Activated CD4-positive, alpha-beta T cell treated with anti-CD3 and anti-CD28 coated beads, Interleukin-2, amount 50 U/mL, for 24 hours (primary cell): ENCODE measurements around the gene PNMA6E.
"Not testable (repeated sequence)": the region's sequence is repeated elsewhere in the genome, so short reads cannot be mapped to it uniquely, and the experiment has no call there.

Experiments
- DNase-seq, 2 donors: peaks; one replicate each; pipeline ENCODE4 v3.0.0-alpha.2; 2020; ENCODE audit warnings: low read depth in 1 of 2, low spot score in 1 of 2

The PNMA6E gene

GRCh38 chrX:153408871-153409351 lies 7.8 kb upstream of the PNMA6E start:
- DNase-seq, result no peak

- DNase-seq, result no peak
These were observed 7.1 kb upstream of the PNMA6E start for GRCh38 chrX:153408221-153408721.

GRCh38 chrX:153407736-153408135 lies 6.6 kb upstream of the PNMA6E start:
- DNase-seq, result no peak

- no peak for DNase-seq
These were observed 5.8 kb upstream of the PNMA6E start for GRCh38 chrX:153406903-153407302.

GRCh38 chrX:153406011-153406410 lies 4.9 kb upstream of the PNMA6E start:
- DNase-seq, result no peak

DNA sequence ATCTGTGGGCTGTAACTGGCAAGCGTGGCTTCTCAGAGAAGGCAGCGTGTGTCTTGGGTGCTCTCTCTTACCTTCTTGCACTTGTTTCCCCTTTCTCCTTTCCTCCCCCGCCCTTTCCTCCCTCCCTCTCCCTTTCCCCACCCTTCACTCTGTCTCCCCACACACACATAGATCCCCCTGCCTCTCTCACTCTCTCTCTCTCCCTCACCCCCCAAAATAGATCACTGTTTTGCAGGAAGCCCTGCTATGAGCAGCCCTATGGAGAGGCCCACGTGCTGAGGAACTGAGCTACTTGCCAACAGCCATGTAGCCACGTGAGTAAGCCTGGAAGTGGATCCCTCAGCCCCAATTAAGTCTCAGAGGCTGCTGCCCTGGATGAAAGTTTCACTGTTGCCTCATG lies 4.3 kb upstream of the PNMA6E start:
- DNase-seq, result no peak

DNA sequence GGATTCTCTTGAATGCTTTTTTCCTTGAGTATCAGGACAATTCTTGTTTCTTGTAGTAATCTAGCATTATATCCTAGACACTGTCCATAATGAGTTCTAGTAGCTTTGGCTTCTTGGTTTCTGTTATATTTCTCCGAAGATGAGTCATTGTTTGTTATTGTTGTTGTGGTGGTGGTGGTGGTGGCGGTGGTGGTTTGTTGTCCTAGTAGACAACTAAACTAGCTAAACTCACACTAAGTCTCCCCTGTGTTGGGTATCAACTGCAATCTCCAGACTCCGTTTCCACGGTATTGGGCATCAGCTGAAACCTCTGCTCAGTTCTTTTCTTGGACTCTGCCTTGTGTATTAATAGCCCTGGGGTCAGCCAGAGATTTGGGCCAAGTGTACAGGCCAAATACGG lies 3.2 kb upstream of the PNMA6E start:
- DNase-seq, result not testable (repeated sequence)

GRCh38 chrX:153400146-153401132 lies 711 bp downstream of the PNMA6E start:
- peak; percentile 4 to 18 for DNase-seq

DNA sequence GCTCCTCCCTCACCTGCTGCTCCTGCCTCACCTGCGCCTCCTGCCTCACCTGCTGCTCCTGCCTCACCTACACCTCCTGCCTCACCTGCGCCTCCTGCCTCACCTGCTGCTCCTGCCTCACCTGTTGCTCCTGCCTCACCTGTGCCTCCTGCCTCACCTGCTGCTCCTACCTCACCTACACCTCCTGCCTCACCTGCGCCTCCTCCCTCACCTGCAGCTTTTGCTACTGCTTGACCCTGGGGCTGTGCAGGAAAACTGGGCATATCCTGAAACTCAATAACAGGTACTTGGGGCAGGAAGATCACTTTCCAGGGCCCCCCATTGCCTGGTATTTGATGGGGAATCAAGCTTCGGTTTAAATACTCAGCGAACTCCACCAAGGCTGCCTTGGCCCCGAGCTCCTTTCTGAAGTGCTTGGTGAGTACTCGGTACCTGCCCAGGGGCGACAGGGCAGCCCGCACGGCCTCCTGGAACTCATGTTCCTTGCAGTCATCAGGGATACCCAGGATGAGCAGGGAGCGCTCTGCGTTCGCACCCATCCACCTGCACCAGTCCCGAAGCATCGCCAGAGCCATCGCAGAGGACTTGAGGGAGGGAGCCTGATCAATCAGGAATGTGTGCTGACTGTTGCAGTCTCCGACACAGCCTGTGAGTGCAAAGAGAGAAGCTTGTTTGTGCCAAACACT lies 2.7 kb downstream of the PNMA6E start:
- no peak for DNase-seq

DNA sequence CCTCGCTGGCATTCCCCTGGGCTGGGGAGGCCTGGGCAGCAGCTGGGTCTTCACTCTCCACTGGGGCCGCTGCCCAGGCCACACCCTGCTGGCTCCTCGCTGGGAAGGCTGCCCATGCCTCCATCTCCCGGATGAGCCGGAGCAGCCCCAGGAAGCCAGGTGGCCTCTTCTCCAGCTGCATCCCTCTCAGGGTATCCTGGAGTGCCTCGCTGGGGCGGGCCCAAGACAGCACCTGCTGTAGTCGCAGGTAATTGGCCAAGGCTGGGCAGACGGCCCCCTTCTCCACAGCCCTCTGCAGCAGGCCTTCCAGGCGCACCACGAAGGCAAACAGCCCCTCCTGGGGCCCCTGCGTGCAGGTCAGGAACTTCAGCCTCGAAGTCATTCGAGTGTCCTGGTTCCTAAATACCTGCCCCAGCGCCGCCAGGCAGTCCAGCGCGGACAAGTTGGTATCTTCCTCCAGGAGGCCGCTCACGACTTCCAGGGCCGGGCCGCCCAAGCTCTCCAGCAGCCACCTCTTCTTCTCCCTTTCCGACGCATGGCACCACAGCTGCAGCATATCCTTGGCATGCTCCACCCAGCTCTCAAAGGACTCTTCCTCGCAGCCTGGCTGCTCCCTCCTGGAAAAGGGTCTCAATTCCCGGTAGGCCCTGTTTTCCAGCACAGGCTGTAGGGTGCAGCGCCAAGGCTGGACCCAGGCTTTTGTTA lies 3.7 kb downstream of the PNMA6E start:
- DNase-seq, result no peak

DNA sequence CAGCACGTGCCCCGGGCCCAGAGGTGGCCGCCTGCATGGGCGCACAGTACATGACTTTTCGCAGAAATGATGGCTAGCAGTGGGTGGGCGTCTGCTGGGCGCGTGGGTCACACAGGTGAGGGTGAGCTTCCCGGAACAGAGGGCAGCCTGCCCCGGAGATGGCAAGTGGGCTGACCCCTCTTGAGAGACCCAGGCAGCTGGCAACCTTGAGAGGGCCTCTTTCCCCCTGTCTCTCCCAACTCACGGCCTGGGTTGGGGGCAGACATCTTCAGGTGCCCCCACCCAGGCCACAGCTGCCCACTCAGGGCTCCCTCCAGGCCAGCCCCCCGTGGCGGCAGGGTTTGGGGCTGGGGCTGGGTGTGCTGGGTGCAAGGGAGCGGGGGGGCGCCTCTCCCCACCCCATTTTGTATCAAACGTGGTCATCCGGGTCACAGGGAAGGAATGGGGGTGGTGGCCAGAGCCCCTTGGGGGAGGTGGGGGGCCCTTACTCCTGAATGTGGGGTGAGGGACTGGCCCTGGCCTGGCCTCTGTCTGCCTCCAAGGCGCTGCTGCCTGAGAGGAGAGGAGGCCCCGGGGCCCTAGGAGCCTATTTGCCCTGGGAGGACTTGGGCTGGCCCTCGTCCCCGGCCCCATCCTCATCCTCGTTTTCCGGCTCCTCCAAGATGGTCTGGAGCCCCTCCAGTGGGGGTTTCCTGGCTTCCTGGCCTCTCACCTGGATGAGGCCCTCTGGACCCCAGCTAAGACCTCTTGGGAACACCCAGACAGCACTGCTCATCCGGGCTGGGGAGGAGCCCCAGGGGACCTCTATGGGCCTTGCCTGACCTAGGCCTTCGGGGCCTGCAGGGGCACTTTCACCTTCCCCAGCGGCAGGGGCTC lies 4.6 kb downstream of the PNMA6E start:
- no peak for DNase-seq

DNA sequence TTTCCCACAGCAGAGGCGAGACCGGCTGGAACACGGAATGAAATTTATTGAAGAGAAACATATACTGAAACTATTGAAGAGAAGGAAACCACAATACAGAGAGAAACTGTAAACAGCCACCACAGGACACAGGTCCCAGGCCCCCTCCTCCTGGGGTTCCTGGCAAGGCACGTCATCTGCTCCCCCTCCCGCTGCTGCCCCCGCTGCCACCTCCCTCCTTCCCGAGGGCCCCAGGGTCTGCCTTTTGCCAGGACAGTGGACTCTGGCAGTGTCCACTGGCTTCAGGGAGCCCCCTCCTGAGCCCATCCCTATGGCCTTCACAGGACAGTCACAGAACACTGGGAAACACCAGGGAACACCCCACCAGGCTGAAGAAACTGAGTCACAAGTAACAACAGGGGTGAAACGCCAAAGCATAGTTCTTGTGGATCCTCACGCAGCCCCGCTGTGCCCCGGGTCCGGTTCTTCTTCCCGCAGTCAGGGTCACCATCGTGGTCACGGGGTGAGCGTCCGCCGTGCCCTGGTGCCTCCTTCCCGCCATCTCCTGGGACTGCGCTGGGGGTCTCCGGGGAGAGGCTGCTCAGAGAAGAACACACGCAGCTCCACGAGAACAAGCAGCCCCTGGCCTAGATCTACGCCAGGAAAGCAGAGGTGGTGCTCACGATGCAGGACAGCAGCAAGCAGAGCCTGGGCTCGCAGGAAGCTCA lies 5.4 kb downstream of the PNMA6E start:
- no peak for DNase-seq

- no peak for DNase-seq
These were observed 6.5 kb downstream of the PNMA6E start for GRCh38 chrX:153394612-153395011.

DNA sequence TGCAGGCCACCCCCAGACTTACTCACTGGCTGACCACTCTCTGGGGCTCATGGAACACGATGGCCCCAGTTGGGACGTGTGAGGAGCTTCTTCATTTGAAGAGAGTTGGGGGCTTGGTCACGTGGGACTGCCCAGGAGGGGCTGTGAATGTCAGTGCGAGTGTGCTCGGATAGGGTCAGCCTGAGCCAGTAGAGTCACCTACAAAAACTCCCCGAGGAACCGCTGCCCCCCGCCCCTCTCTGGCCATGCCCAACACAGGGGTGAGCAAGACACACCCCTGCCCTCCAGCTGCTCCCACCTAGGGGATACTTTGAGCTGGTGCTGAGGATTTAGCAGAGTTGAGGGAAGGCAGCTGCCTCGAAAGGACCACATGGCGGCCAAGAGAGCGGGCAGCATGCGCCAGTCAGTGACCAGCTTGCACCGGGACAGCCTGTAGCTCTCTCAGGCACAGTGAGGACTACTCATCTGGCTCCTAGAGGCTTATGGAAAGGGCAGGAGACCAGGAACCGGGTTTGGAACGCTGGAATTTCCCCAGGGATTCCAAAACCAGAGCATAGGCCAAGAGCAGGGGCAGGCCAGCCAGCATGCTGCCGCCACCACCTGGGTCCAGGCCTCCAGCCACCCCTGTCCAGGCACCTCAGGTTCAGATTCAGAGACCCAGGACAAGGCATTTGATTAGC lies 8.4 kb downstream of the PNMA6E start:
- no peak for DNase-seq

GRCh38 chrX:153389460-153389768 lies 11.7 kb downstream of the PNMA6E start:
- not testable (repeated sequence) for DNase-seq

DNA sequence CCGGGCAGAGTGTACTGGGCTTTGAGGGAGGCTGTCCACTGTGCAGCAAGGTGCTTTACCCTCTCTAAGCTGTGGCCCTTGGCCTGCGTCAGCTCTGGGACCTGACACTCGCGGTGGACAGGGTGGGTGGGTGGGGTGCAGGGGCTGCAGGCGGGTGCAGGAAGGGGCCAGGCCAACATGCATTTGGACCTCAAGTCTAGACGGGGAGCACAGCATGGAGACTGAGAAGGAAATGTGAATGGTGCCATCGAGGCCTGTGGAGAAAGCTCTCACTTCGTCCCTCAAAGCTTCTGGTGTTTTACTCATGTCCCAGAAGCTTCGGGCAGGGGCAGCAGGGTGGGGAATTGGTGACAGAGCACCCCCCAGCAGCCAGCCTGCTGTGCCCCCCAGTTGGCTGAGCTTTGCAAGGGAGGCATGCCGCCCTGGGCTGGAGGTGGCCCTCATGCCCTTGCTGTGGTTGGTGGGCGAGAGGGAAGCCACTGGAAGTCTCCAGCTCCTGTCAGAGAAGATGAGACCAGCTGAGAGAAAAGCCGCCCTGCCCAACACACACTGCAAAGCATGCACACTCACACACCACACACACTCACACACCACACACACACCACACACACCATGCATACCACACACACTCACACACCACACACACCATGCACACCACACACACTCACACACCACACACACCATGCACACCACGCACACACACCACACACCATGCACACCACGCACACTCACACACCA lies 12.3 kb downstream of the PNMA6E start:
- no peak for DNase-seq

GRCh38 chrX:153387987-153388721 lies 13.0 kb downstream of the PNMA6E start:
- no peak for DNase-seq

- no peak for DNase-seq
These were observed 13.8 kb downstream of the PNMA6E start for GRCh38 chrX:153387345-153387744.
